K562 (cell line): ENCODE data around the gene DYNLL1. TPM values are rescaled to one million over a fixed set of nuclear protein-coding genes. Genes with fewer than 3 reads are reported as not detected.
A peak's percentile ranks its signal among the peaks of the same experiment; 100 is the strongest.

Experiments
- ATF1 ChIP-seq, 2 experiments: fragments of 450-650 bp in 1 of 2; IDR thresholded peaks; 2 replicates each; pipeline ENCODE4 v1.6.1; 2016; ENCODE audit warnings: missing compliant biosample characterization in 1 of 2, missing genetic modification characterization in 1 of 2
- BCL6 ChIP-seq: fragments of 250-450 bp; sonication (Bioruptor Pico); IDR thresholded peaks from 2 replicates; pipeline ENCODE4 v1.4.0; 2020
- E2F3 ChIP-seq: fragments of 250-450 bp; sonication (Bioruptor Pico); IDR thresholded peaks from 2 replicates; pipeline ENCODE4 v1.4.0; 2020; ENCODE audit warnings: mild to moderate bottlenecking
- ERF ChIP-seq: fragments of 450-650 bp; formaldehyde crosslinking; IDR thresholded peaks from 2 replicates; pipeline ENCODE4 v1.4.0; 2020; ENCODE audit warnings: mild to moderate bottlenecking, mixed read lengths
- GABPB1 ChIP-seq: sonication (generic); formaldehyde crosslinking; IDR thresholded peaks from 2 replicates; pipeline ENCODE4 v1.8.0; 2022; ENCODE audit warnings: mild to moderate bottlenecking, missing genetic modification reagents
- HNRNPK ChIP-seq: fragments of 200-400 bp; formaldehyde crosslinking; IDR thresholded peaks from one replicate; pipeline ENCODE4 v1.6.1; 2018; ENCODE audit warnings: mild to moderate bottlenecking, low read depth, low read length; ENCODE audit not compliant: poor library complexity, severe bottlenecking
- MYC ChIP-seq, 2 experiments: fragments of 250-450 bp in 1 of 2; sonication (Bioruptor Pico) in 1 of 2; IDR thresholded peaks; 2 replicates each; pipeline versions ENCODE4 v1.5.1 to v1.6.1; 2012 to 2021; ENCODE audit warnings: low read depth in 2 of 2, borderline replicate concordance in 1 of 2, improper control_type of control experiment in 1 of 2, low read length in 1 of 2, mild to moderate bottlenecking in 1 of 2, moderate library complexity in 1 of 2
- NCOA4 ChIP-seq: fragments of 450-650 bp; IDR thresholded peaks from 2 replicates; pipeline ENCODE4 v1.6.1; 2018; ENCODE audit warnings: mild to moderate bottlenecking; ENCODE audit not compliant: partially characterized antibody
- NONO ChIP-seq, 2 experiments: fragments of 200-400 bp in 1 of 2; fragments of 450-650 bp in 1 of 2; formaldehyde crosslinking in 1 of 2; IDR thresholded peaks; 2 replicates each; pipeline ENCODE4 v1.6.1; 2017; ENCODE audit warnings: low read depth in 2 of 2, mild to moderate bottlenecking in 2 of 2, moderate library complexity in 2 of 2, low read length in 1 of 2
- PCBP1 ChIP-seq: fragments of 200-400 bp; formaldehyde crosslinking; IDR thresholded peaks from 2 replicates; pipeline ENCODE4 v1.6.1; 2018; ENCODE audit warnings: mild to moderate bottlenecking, low read depth, low read length; ENCODE audit not compliant: poor library complexity, severe bottlenecking
- PCBP2 ChIP-seq: fragments of 200-400 bp; formaldehyde crosslinking; IDR thresholded peaks from 2 replicates; pipeline ENCODE4 v1.6.1; 2018; ENCODE audit warnings: low read length, low read depth, mild to moderate bottlenecking, moderate library complexity; ENCODE audit not compliant: poor library complexity, severe bottlenecking
- PML ChIP-seq: IDR thresholded peaks from 2 replicates; pipeline ENCODE4 v1.6.1; 2012; ENCODE audit warnings: low read length, inconsistent platforms
- PTRF ChIP-seq: fragments of 450-650 bp; IDR thresholded peaks from 2 replicates; pipeline ENCODE4 v1.6.1; 2016; ENCODE audit warnings: mild to moderate bottlenecking, missing genetic modification characterization, missing compliant biosample characterization
- SNRNP70 ChIP-seq: fragments of 200-400 bp; formaldehyde crosslinking; optimal IDR thresholded peaks from 2 replicates; pipeline ENCODE3; 2017; ENCODE audit warnings: low read depth, low read length
- SRSF3 ChIP-seq: fragments of 200-400 bp; formaldehyde crosslinking; IDR thresholded peaks from 2 replicates; pipeline ENCODE4 v1.6.1; 2016; ENCODE audit warnings: mild to moderate bottlenecking, low read length, moderate library complexity; ENCODE audit not compliant: insufficient read depth
- TRIM28 ChIP-seq: fragments of 450-650 bp; IDR thresholded peaks from 2 replicates; pipeline ENCODE4 v1.6.1; 2017
- ZEB2 ChIP-seq: fragments of 450-650 bp; IDR thresholded peaks from 2 replicates; pipeline ENCODE4 v1.6.1; 2016
- ZNF121 ChIP-seq: sonication (generic); formaldehyde crosslinking; conservative IDR thresholded peaks from 2 replicates; pipeline ENCODE4 v1.8.0; 2022; ENCODE audit warnings: missing genetic modification reagents
- ZNF282 ChIP-seq: sonication (generic); formaldehyde crosslinking; IDR thresholded peaks from 2 replicates; pipeline ENCODE4 v1.8.1; 2023; ENCODE audit warnings: missing genetic modification reagents
- ZNF431 ChIP-seq: sonication (generic); formaldehyde crosslinking; IDR thresholded peaks from 2 replicates; pipeline ENCODE4 v1.8.0; 2022; ENCODE audit warnings: mild to moderate bottlenecking, missing genetic modification reagents
- polyA plus RNA-seq, 8 experiments: library from polyadenylated mRNA; depleted of rRNA in 4 of 8; stranded (reverse) in 5 of 8; unstranded in 3 of 8; fragments of >200 nt; fragmentation: Nextera tagmentation in 2 of 8; fragmentation: Illumina TruSeq in 1 of 8; extraction: Ambion mirVana in 2 of 8; extraction: Trizol in 1 of 8; gene quantifications; 2 replicates each; pipeline versions ENCODE4 v1.2.1 to v1.2.3, GENCODE V29; 2011 to 2014; ENCODE audit warnings: inconsistent platforms in 1 of 8, missing spikeins in 1 of 8
- total RNA-seq, 7 experiments: library from RNA; depleted of rRNA in 6 of 7; stranded (reverse); fragments of >200 nt in 6 of 7; fragmentation: Illumina TruSeq in 2 of 7; extraction: Trizol in 2 of 7; gene quantifications; 2 replicates each; pipeline versions ENCODE4 v1.2.1 to v1.2.3, GENCODE V29; 2011 to 2021; ENCODE audit warnings: low replicate concordance in 1 of 7
- TF ChIP-seq, protein P1 (sequence below): sonication (generic); formaldehyde crosslinking; IDR thresholded peaks from 2 replicates; pipeline ENCODE4 v1.8.0; 2022; ENCODE audit warnings: mild to moderate bottlenecking, missing genetic modification reagents, borderline replicate concordance
- TF ChIP-seq, protein P2 (sequence below): IDR thresholded peaks from 2 replicates; pipeline ENCODE4 v1.6.1; 2011; ENCODE audit not compliant: insufficient read length; ENCODE audit errors: extremely low read depth
- TF ChIP-seq, protein P3 (sequence below): fragments of 450-650 bp; IDR thresholded peaks from 2 replicates; pipeline ENCODE4 v1.6.1; 2016; ENCODE audit warnings: missing biosample characterization, missing genetic modification characterization
- TF ChIP-seq, protein P4 (sequence below): IDR thresholded peaks from 2 replicates; pipeline ENCODE4 v1.6.1; 2014; ENCODE audit warnings: antibody characterized with exemption

The DYNLL1 gene
- total and polyA plus RNA-seq, 9 of the 15 experiments (the other 6 are each of a cell fraction or from before 2014, with no cell fraction given): 303 to 1,112 (median 468) TPM

DNA sequence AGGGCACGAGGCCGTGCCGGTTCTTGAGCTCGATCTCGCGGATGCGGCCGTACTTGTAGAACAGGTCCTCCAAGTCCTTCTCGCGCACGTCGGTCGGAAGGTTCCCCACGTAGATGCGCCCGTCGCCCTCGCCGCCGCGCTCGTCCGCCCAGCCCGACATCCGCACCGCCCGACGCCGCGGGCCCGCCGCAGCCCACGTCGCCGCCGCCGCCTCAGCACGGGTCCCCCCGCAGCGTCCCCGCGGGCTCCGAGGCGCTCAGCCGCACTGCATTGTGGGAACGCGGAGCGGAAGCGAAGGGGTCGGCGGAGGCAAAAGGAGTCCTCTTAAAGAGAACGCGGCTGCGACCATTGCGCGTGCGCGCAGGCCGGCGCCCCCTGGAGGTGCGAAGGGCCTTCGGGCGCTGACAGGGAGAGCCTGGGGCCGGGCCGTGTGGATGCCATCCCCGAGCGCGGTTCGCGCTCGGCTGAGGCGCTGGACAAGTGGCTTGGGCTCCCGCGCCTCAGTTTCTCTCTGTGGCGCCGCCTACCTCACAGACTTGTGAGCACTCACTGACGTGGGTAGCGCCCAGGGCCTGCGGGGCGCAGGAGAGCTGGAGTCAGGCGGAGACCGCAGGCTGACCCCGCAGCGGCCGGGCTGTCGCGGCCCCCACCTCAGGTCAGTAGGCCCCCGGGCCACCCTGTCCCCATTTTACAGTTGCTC lies 26.3 kb upstream of the DYNLL1 start, which contains the start of gene SRSF9 (continued):
- peak; percentile 82 for TF ChIP-seq MYC (IDR thresholded peaks at IDR 0.05; ENCODE audit: low read depth, low read length)
- TF ChIP-seq MYC (CRISPR knock-in tag; IDR thresholded peaks at IDR 0.05; ENCODE audit: borderline replicate concordance, low read depth): peak; percentile 49; the same call in 1 of the 2 replicates
- no peak for TF ChIP-seq SRSF3
- no peak for TF ChIP-seq HNRNPK
- TF ChIP-seq, protein P1, sequence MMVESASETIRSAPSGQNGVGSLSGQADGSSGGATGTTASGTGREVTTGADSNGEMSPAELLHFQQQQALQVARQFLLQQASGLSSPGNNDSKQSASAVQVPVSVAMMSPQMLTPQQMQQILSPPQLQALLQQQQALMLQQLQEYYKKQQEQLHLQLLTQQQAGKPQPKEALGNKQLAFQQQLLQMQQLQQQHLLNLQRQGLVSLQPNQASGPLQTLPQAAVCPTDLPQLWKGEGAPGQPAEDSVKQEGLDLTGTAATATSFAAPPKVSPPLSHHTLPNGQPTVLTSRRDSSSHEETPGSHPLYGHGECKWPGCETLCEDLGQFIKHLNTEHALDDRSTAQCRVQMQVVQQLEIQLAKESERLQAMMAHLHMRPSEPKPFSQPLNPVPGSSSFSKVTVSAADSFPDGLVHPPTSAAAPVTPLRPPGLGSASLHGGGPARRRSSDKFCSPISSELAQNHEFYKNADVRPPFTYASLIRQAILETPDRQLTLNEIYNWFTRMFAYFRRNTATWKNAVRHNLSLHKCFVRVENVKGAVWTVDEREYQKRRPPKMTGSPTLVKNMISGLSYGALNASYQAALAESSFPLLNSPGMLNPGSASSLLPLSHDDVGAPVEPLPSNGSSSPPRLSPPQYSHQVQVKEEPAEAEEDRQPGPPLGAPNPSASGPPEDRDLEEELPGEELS (CRISPR knock-in tag): 0 out of 2 replicates have a peak, but pooled peaks have one; percentile 74
- TF ChIP-seq ZNF431 (CRISPR knock-in tag): no peak
- TF ChIP-seq ZEB2: no peak
- no peak for TF ChIP-seq TRIM28
- TF ChIP-seq NONO (IDR thresholded peaks at IDR 0.05; ENCODE audit: low read depth in 2 of 2, low read length in 1 of 2): peak; percentile 35 to 86; a peak in 3 of 4 replicates
- TF ChIP-seq NCOA4: no peak
- TF ChIP-seq GABPB1 (CRISPR knock-in tag): peak; percentile 72
- no peak for TF ChIP-seq ATF1 (CRISPR knock-in tag; IDR thresholded peaks at IDR 0.05)
- peak; percentile 64 for TF ChIP-seq ATF1 (tag; IDR thresholded peaks at IDR 0.05)
- TF ChIP-seq, protein P2, sequence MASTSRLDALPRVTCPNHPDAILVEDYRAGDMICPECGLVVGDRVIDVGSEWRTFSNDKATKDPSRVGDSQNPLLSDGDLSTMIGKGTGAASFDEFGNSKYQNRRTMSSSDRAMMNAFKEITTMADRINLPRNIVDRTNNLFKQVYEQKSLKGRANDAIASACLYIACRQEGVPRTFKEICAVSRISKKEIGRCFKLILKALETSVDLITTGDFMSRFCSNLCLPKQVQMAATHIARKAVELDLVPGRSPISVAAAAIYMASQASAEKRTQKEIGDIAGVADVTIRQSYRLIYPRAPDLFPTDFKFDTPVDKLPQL: no peak
- TF ChIP-seq, protein P3, sequence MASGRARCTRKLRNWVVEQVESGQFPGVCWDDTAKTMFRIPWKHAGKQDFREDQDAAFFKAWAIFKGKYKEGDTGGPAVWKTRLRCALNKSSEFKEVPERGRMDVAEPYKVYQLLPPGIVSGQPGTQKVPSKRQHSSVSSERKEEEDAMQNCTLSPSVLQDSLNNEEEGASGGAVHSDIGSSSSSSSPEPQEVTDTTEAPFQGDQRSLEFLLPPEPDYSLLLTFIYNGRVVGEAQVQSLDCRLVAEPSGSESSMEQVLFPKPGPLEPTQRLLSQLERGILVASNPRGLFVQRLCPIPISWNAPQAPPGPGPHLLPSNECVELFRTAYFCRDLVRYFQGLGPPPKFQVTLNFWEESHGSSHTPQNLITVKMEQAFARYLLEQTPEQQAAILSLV (tag): no peak
- TF ChIP-seq PTRF (tag): no peak
- no peak for TF ChIP-seq ZNF121
- TF ChIP-seq, protein P4, sequence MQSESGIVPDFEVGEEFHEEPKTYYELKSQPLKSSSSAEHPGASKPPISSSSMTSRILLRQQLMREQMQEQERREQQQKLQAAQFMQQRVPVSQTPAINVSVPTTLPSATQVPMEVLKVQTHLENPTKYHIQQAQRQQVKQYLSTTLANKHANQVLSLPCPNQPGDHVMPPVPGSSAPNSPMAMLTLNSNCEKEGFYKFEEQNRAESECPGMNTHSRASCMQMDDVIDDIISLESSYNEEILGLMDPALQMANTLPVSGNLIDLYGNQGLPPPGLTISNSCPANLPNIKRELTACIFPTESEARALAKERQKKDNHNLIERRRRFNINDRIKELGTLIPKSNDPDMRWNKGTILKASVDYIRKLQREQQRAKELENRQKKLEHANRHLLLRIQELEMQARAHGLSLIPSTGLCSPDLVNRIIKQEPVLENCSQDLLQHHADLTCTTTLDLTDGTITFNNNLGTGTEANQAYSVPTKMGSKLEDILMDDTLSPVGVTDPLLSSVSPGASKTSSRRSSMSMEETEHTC: no peak
- no peak for TF ChIP-seq PCBP2
- no peak for TF ChIP-seq BCL6 (CRISPR knock-in tag)
- peak; percentile 82; the same call in 1 of the 2 replicates for TF ChIP-seq ERF (CRISPR knock-in tag)
- TF ChIP-seq PCBP1: no peak
- TF ChIP-seq E2F3 (CRISPR knock-in tag): no peak
- TF ChIP-seq ZNF282 (CRISPR knock-in tag): no peak
- no peak for TF ChIP-seq SNRNP70
- TF ChIP-seq PML: peak; percentile 44; the same call in 1 of the 2 replicates
